Loucy (cell line): ENCODE data around the gene POU2F2.

Source experiments
- H2AFZ ChIP-seq: fragments of 200-600 bp; sonication (generic); 2 replicates; pipeline ENCODE4 v1.6.0; 2016; ENCODE audit warnings: antibody characterized with exemption, mild to moderate bottlenecking, low read length, moderate library complexity
- H3F3A ChIP-seq: fragments of 200-600 bp; 2 replicates; pipeline ENCODE4 v1.6.0; 2016; ENCODE audit warnings: antibody characterized with exemption, low read depth, mild to moderate bottlenecking
- H3K27me3 ChIP-seq: fragments of 200-600 bp; sonication (generic); 2 replicates; pipeline ENCODE4 v1.6.1; 2014; ENCODE audit warnings: low read length, mild to moderate bottlenecking; ENCODE audit not compliant: insufficient read depth, poor library complexity, severe bottlenecking
- H3K36me3 ChIP-seq: fragments of 200-600 bp; sonication (generic); 2 replicates; pipeline ENCODE4 v1.6.1; 2016; ENCODE audit warnings: low read length; ENCODE audit not compliant: insufficient read depth
- H3K4me1 ChIP-seq: fragments of 200-600 bp; sonication (generic); 2 replicates; pipeline ENCODE4 v1.5.1; 2014; ENCODE audit warnings: low read length, mild to moderate bottlenecking; ENCODE audit not compliant: insufficient read depth, poor library complexity, severe bottlenecking
- H3K4me2 ChIP-seq: fragments of 200-600 bp; sonication (generic); 2 replicates; pipeline ENCODE4 v1.6.0; 2014; ENCODE audit warnings: antibody characterized with exemption, low read length, low read depth, mild to moderate bottlenecking; ENCODE audit not compliant: poor library complexity, severe bottlenecking
- H3K4me3 ChIP-seq: fragments of 200-600 bp; sonication (generic); 2 replicates; pipeline ENCODE4 v1.5.1; 2014; ENCODE audit warnings: low read length, mild to moderate bottlenecking, mixed read lengths; ENCODE audit not compliant: poor library complexity, severe bottlenecking
- H3K79me2 ChIP-seq: fragments of 200-600 bp; sonication (generic); 2 replicates; pipeline ENCODE4 v1.6.1; 2014; ENCODE audit warnings: low read length; ENCODE audit not compliant: insufficient read depth
- H3K9ac ChIP-seq: fragments of 200-600 bp; sonication (generic); 2 replicates; pipeline ENCODE4 v1.6.0; 2014; ENCODE audit warnings: mild to moderate bottlenecking, low read depth, low read length, moderate library complexity; ENCODE audit not compliant: poor library complexity, severe bottlenecking
- H3K9me2 ChIP-seq: fragments of 200-600 bp; sonication (generic); replicated peaks from 2 replicates; pipeline ENCODE4 v1.6.1; 2016; ENCODE audit warnings: low read depth, low read length, mixed read lengths
- H3K9me3 ChIP-seq: fragments of 200-600 bp; sonication (generic); 2 replicates; pipeline ENCODE4 v1.6.1; 2014; ENCODE audit warnings: mild to moderate bottlenecking, antibody characterized with exemption, low read length, low read depth; ENCODE audit not compliant: insufficient read depth
- H4K20me1 ChIP-seq: fragments of 200-600 bp; sonication (generic); 2 replicates; pipeline ENCODE4 v1.6.0; 2014; ENCODE audit warnings: antibody characterized with exemption, low read length, mild to moderate bottlenecking; ENCODE audit not compliant: insufficient read depth, poor library complexity, severe bottlenecking
- EZH2phosphoT487 ChIP-seq: fragments of 200-600 bp; IDR thresholded peaks from 2 replicates; pipeline ENCODE4 v1.6.1; 2018; ENCODE audit warnings: antibody characterized with exemption, mild to moderate bottlenecking, moderate library complexity, borderline replicate concordance
- TF ChIP-seq, protein P1 (sequence below): fragments of 200-600 bp; sonication (generic); conservative IDR thresholded peaks from 2 replicates; pipeline ENCODE4 v1.5.1; 2014; ENCODE audit warnings: mild to moderate bottlenecking, antibody characterized with exemption, low read length

The POU2F2 gene

DNA sequence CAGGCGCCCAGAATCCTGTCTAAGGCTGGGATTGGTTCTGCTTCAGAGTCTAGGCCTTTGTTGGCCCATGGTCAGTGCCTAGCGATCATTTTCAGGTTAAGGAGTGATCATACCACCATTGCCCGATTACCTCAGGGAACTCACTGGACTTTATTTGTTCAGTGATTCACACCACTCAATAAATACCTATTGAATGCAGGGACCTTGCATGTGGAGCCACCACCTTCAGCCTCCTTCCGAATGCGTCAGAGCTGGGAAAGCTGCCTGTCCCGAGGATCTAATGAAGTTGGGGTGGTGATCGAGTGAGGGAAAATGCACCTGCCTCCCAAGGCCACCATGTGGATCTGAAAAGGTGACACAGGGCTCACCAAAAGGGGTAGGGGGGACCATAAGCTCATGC is 40.0 kb upstream of the POU2F2 start:
- no peak overlapping the region for H3K4me3 ChIP-seq
- H3K27me3 ChIP-seq: peaks cover 9% of the 10 kb centered on the region
- H3K9me2 ChIP-seq: no peaks in the 10 kb centered on the region
- H4K20me1 ChIP-seq: no peaks in the 10 kb centered on the region
- H3K9ac ChIP-seq: no peak overlapping the region
- TF ChIP-seq, protein P1, sequence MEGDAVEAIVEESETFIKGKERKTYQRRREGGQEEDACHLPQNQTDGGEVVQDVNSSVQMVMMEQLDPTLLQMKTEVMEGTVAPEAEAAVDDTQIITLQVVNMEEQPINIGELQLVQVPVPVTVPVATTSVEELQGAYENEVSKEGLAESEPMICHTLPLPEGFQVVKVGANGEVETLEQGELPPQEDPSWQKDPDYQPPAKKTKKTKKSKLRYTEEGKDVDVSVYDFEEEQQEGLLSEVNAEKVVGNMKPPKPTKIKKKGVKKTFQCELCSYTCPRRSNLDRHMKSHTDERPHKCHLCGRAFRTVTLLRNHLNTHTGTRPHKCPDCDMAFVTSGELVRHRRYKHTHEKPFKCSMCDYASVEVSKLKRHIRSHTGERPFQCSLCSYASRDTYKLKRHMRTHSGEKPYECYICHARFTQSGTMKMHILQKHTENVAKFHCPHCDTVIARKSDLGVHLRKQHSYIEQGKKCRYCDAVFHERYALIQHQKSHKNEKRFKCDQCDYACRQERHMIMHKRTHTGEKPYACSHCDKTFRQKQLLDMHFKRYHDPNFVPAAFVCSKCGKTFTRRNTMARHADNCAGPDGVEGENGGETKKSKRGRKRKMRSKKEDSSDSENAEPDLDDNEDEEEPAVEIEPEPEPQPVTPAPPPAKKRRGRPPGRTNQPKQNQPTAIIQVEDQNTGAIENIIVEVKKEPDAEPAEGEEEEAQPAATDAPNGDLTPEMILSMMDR: no peak
- no peak for TF ChIP-seq EZH2phosphoT487
- H3K79me2 ChIP-seq: no peaks in the 10 kb centered on the region
- H3K4me2 ChIP-seq: no peak overlapping the region
- no peaks in the 10 kb centered on the region for H3F3A ChIP-seq
- H3K9me3 ChIP-seq: no peaks in the 10 kb centered on the region
- no peaks in the 10 kb centered on the region for H3K4me1 ChIP-seq
- H2AFZ ChIP-seq: no peak overlapping the region
- H3K36me3 ChIP-seq: no peaks in the 10 kb centered on the region

DNA sequence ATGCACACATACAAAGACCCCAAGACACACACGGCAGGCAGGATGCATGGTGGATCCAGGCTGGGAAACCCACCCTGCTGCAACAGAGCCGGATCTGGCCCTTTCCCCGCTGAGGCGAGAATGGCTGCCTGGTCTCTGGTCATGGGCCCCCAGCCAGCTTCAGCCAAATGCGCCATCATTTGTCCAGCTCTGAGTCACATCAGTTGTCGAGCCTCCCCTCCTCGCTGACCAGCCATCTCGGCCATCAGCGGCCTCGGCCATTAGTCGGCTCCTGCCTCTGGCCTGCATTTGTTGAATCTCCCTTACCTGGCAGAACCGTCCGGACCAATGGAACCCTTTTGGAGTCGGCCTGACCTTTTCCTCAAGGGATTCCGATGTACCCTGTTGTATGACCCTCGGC is 38.5 kb upstream of the POU2F2 start:
- no peaks in the 10 kb centered on the region for H3K9me3 ChIP-seq
- no peak for TF ChIP-seq EZH2phosphoT487
- TF ChIP-seq, protein P1: no peak
- H3K36me3 ChIP-seq: no peaks in the 10 kb centered on the region
- no peaks in the 10 kb centered on the region for H4K20me1 ChIP-seq
- no peak overlapping the region for H2AFZ ChIP-seq
- no peak overlapping the region for H3K9ac ChIP-seq
- no peaks in the 10 kb centered on the region for H3K79me2 ChIP-seq
- H3K4me1 ChIP-seq: no peaks in the 10 kb centered on the region
- no peaks in the 10 kb centered on the region for H3K9me2 ChIP-seq
- H3K4me2 ChIP-seq: no peak overlapping the region
- H3K27me3 ChIP-seq: no peaks in the 10 kb centered on the region
- no peaks in the 10 kb centered on the region for H3F3A ChIP-seq
- H3K4me3 ChIP-seq: no peak overlapping the region

DNA sequence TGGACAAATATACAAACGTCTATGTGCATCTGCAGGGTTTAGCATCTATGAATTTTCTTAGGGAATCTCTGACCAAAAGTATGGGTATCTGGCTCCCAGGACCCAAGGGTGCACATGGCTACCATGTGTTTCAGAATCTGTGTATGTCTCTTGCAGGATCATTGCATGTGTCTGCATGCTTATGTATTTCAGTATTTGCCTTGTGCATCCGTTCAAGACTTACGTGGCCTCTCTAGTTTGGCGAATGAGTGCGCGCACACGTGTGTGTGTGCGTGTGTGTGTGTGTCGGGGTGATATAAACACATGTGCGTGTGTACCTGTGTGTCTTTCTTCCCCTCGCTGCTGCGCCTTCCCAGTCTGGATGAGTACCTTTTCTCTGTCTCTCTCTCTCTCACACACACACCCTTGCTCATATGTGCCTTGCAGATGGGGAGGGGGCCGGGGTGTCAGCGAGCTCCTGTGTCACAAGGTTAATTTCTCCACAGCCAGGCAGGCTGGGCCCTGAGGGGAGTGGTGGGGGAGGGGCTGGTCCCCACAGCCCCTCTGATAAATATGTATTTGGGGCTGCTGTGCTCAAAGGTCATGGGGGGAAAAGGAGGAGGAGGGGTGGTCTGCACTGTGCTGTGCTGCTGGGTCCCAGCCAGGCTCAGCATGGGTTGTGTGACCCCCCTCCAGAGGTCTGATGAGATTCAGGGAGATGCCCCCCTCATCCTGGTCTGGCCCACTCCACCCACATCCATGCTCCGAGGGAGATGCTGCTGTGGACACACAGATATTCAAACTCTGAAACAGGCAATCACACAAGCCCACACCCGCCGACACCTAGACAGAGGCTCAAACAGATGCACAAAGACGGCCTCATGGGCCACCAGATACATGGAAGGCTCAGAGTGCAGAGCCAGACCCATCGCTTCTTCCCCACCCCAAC is 37.5 kb upstream of the POU2F2 start:
- H3F3A ChIP-seq: no peaks in the 10 kb centered on the region
- no peaks in the 10 kb centered on the region for H3K9me2 ChIP-seq
- no peak overlapping the region for H3K4me2 ChIP-seq
- no peaks in the 10 kb centered on the region for H3K27me3 ChIP-seq
- H3K9me3 ChIP-seq: no peaks in the 10 kb centered on the region
- TF ChIP-seq, protein P1: no peak
- no peak for TF ChIP-seq EZH2phosphoT487
- no peaks in the 10 kb centered on the region for H3K79me2 ChIP-seq
- no peak overlapping the region for H3K9ac ChIP-seq
- no peaks in the 10 kb centered on the region for H3K4me1 ChIP-seq
- no peak overlapping the region for H3K4me3 ChIP-seq
- no peaks in the 10 kb centered on the region for H3K36me3 ChIP-seq
- no peak overlapping the region for H2AFZ ChIP-seq
- H4K20me1 ChIP-seq: no peaks in the 10 kb centered on the region
